ENCODE measurements around the gene RNF150. TPM values are rescaled to one million over a fixed set of nuclear protein-coding genes. Genes with fewer than 3 reads are reported as not detected.

The RNF150 gene
- total and polyA plus RNA-seq, 2 of the 8 experiments (the other 6 are each of a cell fraction or from before 2014, with no cell fraction given), result 3.4 to 4.8 TPM

- TF ChIP-seq HDAC2 (IDR thresholded peaks at IDR 0.05; ENCODE audit: borderline replicate concordance in 1 of 2, low read depth in 2 of 2, low read length in 2 of 2) (no peak), RFX5 (IDR thresholded peaks at IDR 0.05; ENCODE audit: borderline replicate concordance, low read depth, low read length) (no peak), KDM4A (IDR thresholded peaks at IDR 0.05; ENCODE audit: low read depth, low read length, severe bottlenecking) (no peak), EZH2 (IDR thresholded peaks at IDR 0.05; ENCODE audit: low read depth, low read length, severe bottlenecking) (no peak), CTBP2 (IDR thresholded peaks at IDR 0.05; ENCODE audit: borderline replicate concordance, insufficient read depth, insufficient read length, low read length) (no peak), TCF12 (IDR thresholded peaks at IDR 0.05; ENCODE audit: low read depth, low read length) (no peak), SP2 (IDR thresholded peaks at IDR 0.05; ENCODE audit: low read length) (no peak), ATF2 (IDR thresholded peaks at IDR 0.05; ENCODE audit: low read length) (no peak), TAF1 (IDR thresholded peaks at IDR 0.05; ENCODE audit: low read depth, low read length) (no peak), KDM5A (IDR thresholded peaks at IDR 0.05; ENCODE audit: low read length) (no peak), BRCA1 (IDR thresholded peaks at IDR 0.05; ENCODE audit: low read depth, low read length) (no peak), RAD21 (IDR thresholded peaks at IDR 0.05 in 1 of 2, conservative IDR thresholded peaks at IDR 0.05 in 1 of 2; ENCODE audit: low read depth in 2 of 2, low read length in 2 of 2) (no peak), CBX5 (IDR thresholded peaks at IDR 0.05; ENCODE audit: low read depth, low read length) (no peak), TEAD4 (IDR thresholded peaks at IDR 0.05; ENCODE audit: low read depth, low read length) (no peak), NANOG (IDR thresholded peaks at IDR 0.05; ENCODE audit: insufficient read depth, low read depth, low read length, poor library complexity, severe bottlenecking) (no peak)
- TF ChIP-seq, protein P1, sequence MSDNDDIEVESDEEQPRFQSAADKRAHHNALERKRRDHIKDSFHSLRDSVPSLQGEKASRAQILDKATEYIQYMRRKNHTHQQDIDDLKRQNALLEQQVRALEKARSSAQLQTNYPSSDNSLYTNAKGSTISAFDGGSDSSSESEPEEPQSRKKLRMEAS (IDR thresholded peaks at IDR 0.05), result no peak
Observed at GRCh38 chr4:140904904-140905303, 228.4 kb downstream of the RNF150 start (continued).

Data from H1 (cell line).